DMS114 treated with DMSO at 0.1 percent for 48 hours (cell line): Measurements from ENCODE around the gene YPEL5.
A peak's percentile ranks its signal among the peaks of the same experiment; 100 is the strongest.
"Not testable (repeated sequence)": the region's sequence is repeated elsewhere in the genome, so short reads cannot be mapped to it uniquely, and the experiment has no call there.

ENCODE experiments used
- DNase-seq: peaks from one replicate; lab custom pipeline; 2025; ENCODE audit not compliant: unreplicated experiment; lab: John Stamatoyannopoulos, UW

The YPEL5 gene

GRCh38 chr2:30136764-30137444 is 9.9 kb upstream of the YPEL5 start:
- no peak for DNase-seq

DNA sequence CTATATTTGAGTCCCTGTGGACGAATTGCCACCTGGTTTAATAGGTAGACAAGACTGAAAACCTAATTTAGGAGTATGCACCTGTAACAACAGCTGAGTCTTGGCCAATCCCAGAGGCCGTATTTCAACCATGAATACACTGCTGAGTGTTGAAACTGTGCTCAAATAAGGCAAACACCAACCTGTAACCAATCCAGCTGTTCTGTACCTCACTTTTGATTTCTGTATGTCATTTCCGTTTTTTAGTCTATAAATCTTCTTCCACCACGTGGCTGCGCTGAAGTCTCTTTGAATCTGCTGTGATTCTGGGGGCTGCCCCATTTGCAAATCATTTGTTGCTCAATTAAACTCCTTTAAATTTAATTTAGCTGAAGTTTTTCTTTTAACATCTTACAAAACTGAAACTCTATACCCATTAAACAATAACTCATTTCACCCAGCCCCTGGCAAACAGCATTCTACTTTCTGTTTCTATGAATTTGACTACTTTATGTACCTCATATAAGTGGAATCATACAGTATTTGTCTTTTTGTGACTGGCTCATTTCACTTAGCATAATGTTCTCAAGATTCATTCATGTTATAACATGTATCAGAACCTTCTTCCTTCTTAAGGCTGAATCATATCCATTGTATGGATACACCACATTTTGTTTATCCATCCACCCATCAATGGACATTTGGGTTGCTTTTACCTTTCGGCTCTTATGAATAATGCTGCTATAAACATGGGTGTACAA is 7.5 kb upstream of the YPEL5 start:
- DNase-seq = no peak

DNA sequence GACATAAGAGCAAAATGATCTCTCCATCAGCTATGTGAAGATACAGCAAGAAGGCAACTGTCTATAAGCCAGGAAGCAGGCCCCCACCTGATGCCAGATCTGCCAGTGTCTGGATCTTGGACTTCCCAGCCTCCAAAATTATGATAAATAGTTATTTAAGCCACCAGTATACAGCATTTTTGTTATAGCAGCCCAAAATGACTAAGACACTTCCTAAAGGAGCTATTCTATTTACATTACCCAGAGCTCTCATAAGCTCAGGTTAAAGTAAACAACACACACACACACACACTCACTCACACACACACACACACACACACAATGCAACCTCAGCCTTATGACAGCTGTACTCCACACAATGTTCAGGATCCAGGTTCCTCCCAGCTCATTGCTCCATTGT is 5.7 kb upstream of the YPEL5 start:
- DNase-seq = no peak

DNA sequence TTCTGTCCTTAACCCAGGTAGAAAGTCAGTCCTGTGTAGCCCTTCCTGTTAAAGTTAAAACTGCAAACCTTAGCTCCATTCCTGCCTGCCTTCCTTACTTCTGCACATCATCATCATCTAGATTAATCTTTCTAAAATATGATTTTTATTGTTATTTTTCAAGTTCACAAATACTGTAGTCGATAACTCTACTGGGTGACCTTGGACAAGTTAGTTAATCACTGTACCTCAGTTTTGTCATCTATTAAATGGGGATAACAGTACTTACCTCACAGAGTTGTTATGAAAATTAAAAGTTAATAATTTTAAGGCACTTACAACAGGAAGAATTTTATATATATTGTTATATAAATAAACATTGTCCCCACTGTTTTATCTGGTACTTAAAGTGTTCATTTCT is 2.5 kb upstream of the YPEL5 start:
- no peak for DNase-seq

GRCh38 chr2:30144951-30145350 is 1.9 kb upstream of the YPEL5 start:
- DNase-seq = not testable (repeated sequence)

GRCh38 chr2:30145826-30146336 is 926 bp upstream of the YPEL5 start:
- DNase-seq = no peak

DNA sequence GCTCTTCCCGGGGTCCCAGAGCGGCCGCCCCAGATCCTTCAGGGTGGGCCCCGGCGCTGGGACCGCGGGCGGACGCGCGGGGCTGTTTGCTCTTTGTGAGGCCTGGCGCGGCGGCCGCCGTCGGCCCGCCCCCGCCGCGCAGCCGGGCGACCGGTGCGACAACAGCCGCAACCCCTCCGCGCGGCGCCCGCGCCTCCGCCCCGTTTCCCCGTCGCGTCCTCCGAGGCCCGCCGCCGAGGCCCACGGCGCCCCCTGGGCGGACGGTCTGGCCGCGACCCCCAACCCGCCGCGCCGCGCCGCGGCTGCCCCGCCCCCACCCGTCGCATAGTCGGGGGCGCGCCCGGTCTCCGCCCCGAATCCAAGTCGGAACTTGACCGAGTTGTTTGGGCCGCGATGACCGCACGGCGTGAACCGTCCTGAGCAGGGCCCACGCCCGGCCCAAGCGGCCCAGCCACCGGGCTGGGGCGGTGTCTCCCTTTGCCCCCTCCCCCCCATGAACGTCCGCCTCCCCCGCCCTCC is 448 bp downstream of the YPEL5 start:
- DNase-seq = no peak

DNA sequence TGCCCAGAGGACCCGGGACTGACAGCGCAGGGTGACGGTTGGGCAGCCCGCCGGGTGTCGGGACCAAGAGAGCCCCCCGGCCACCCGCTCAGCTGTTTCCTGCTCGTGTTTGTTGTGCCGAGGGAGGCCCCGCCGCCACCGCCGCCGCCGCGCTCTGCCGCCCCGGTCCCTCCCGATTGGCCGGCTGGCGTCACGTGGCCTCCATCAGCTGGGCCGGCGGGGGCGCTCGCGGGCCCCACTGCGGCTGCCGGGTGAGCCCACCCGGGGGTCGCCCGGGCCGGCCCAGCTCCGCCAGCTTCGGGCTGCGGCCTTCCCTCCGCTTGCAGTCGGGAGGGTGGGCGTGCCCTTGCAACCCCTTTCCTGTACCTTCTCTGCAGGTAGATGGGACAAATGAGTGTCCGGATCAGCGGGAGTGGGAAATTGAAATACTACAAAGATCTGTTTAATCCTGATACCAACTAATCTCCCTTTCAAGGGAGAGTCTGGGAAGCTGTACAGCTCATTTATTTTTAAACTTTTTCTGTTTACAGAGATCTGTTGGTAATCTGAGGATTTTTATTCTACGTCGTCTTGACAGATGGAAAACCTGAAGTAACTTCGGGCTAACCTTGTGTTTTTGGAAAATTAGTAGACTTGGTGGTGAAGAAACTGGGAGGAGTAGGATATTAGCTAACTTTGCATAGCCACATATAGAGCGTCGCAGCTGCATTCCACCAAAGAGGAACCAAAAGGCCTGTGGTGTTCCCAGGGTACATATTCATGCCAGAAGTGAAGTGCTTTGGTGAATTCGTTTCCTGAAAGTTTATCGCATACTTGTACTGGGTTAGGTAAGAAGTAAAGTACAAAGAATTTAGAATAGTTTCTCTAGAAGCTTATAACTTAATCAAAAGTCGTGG is 1.2 kb downstream of the YPEL5 start:
- DNase-seq = peak; percentile 35

DNA sequence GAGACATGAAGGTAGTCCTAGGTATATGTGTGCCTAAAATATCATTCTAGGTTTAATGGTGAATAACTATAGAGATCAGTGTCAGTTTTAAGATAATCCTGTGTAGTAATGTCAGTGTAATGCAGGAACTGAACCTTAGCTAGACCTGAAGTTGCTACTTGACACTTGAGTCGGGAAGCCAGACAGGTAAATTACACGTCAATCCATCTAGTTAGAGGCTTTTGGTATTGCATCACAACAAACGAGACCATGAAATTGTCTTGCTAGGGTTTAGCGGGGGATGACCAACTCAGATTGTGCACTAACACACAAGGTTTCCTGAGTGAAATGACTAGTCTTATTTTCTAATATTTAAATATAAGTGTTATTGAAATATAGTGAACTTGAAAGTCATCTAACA is 2.0 kb downstream of the YPEL5 start:
- no peak for DNase-seq

DNA sequence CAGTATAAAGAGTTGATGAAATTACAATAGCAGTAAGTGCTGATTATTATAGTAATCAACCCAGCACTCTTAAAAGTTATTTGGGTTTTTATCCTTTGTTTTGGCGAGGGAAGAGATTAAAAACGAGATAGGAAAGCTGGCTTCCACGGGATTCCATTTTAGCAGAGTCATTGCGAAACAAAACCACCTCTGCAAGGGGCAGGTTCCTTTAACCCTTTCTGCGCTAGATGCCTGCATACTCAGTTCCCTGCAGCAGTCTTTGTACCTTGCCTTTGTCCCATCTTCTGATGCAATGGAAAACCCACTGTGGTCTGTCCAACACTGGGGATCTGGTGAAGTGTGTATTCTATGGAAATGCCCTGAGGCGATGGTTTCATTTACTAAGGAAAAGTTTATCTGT is 2.7 kb downstream of the YPEL5 start:
- DNase-seq = no peak

GRCh38 chr2:30149976-30150375 is 3.2 kb downstream of the YPEL5 start:
- DNase-seq = no peak

GRCh38 chr2:30150786-30151185 is 4.0 kb downstream of the YPEL5 start:
- DNase-seq = no peak

DNA sequence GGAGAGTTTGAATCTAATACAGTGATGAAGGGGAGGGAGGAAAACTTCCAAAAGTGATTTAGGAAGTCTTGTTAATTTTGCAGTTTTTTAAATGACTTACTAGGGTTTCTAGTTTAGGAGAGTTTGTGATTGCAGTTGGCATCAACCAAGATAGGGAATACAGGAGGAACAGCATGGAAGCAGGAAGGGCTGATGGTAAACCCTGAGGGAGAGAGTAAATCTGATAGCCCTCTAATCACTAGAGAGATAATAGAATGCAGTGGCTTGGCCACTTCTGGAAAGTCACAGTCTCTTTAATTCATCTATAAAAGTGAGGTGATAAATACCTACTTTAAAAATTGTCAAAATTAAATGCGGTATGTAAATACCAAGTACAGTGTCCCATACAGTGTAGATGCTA is 5.6 kb downstream of the YPEL5 start:
- no peak for DNase-seq

DNA sequence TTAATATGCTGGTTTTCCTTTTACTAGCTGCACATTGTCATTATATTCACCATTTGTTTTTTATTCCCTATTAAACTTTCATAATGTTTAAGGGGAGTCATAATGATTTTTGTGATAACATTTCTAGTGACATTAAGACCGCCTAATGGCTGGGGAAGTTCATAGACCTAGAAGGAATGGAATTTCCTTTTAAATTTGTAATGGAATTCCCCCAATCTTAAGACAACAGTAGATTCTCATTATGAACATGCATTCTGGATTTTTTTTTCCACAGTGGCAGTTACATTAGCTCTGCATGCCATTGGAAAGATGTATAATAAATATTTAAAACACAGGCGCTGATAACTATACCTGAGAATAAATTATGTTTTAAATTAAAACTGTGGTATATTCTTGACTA is 8.4 kb downstream of the YPEL5 start:
- DNase-seq = no peak

DNA sequence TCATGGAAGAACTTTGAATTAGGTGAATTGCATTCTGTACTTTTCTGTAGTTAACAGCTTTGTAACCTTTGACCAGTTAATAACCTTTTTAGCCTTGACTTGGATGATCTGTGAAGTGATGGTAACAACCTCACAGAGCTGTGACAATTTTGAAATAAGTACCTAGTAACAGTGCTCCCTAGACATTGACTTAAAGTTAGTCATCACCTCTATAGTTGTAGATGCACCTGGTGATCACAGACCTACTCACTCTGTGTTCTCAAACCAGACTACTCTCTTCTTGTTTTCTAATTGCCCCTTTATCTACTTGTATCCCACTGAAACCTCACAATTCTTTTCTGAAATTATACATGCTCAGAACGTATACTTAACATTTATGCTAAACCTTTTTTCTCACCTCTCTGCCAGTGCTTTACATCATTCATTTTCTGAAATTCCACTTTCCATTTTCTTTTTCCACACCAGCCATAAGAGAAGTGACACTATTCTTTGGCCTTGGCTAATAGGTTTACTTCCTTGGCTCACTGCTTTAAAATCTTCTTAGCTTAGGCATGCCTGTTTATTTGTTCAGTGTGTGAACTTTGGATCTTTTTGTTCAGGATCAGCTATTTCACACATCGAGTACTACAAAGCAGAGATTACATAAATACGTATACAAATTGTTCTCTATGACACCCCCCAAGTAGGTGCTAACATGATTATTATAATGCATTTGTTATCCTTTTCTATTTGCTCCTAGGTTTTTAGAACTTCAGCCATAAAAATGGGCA is 9.3 kb downstream of the YPEL5 start:
- DNase-seq = no peak

- no peak for DNase-seq
Measured at GRCh38 chr2:30157616-30158015, 10.8 kb downstream of the YPEL5 start.

- DNase-seq = no peak
Measured at GRCh38 chr2:30159766-30160165, 13.0 kb downstream of the YPEL5 start.

GRCh38 chr2:30161929-30162706 is 15.3 kb downstream of the YPEL5 start:
- DNase-seq = no peak

DNA sequence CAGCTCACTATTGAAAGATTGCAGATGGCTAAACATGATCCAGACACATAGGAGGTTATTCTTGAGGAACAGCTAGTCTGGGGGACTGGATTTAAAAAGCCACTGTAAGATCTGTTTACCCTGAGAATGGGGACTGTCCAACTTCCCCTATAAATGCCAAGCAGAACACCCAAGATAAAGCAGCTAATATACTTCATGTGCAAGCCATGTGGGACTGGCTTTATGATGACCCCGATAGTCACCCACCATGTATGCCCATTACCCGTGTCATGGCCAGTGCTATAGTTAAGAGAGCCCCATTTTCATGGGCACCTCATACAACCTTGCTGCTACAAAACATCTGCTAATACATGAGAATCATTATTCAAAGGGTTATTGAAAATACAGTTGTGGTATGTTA is 16.0 kb downstream of the YPEL5 start:
- DNase-seq = no peak
